Mucosa of descending colon (tissue), 3 donors: ENCODE data around the gene C12orf57. TPM values are rescaled to one million over a fixed set of nuclear protein-coding genes. Genes with fewer than 3 reads are reported as not detected.

Source experiments
- ATAC-seq: fragments of 200-7000 bp; cut with Tn5 transposase; one replicate; pipeline ENCODE4 v1.9.1; 2020; ENCODE audit warnings: mild to moderate bottlenecking, moderate library complexity
- DNase-seq, 3 donors: peaks; one replicate each; pipeline ENCODE4 v3.0.0-alpha.2; 2020
- H3K36me3 ChIP-seq: fragments of 200-600 bp; one replicate; pipeline ENCODE4 v1.8.0; 2021; ENCODE audit warnings: low read depth, mild to moderate bottlenecking
- H3K4me1 ChIP-seq: fragments of 200-600 bp; one replicate; pipeline ENCODE4 v1.8.0; 2021; ENCODE audit warnings: low read depth, mild to moderate bottlenecking
- H3K4me3 ChIP-seq: fragments of 200-600 bp; one replicate; pipeline ENCODE4 v1.8.0; 2021; ENCODE audit warnings: mild to moderate bottlenecking
- H3K9me3 ChIP-seq: fragments of 200-600 bp; one replicate; pipeline ENCODE4 v1.8.0; 2021; ENCODE audit warnings: mild to moderate bottlenecking
- CTCF ChIP-seq: fragments of 200-600 bp; IDR thresholded peaks from one replicate; pipeline ENCODE4 v1.8.0; 2022; ENCODE audit warnings: antibody characterized with exemption, mild to moderate bottlenecking
- intact Hi-C, 2 donors: fragments of 100-400 bp; cut with DNase I in 1 of 2; cut with micrococcal nuclease in 1 of 2; formaldehyde crosslinking; loops; one replicate each; pipeline versions ENCODE4 v1.11.0 to v1.11.1; 2022; cut with DNase I, micrococcal nuclease
- long read RNA-seq, 2 donors: library from polyadenylated mRNA; unstranded; transcript quantifications; one replicate each; pipeline ENCODE4 v2.0.0, GENCODE V29; 2019 to 2021
- total RNA-seq, 3 donors: library from RNA; stranded (reverse); fragmentation: NEBNext Ultra II Directional in 2 of 3; extraction: Animal tissue kit (Norgen Biotek cat#: 25700) in 2 of 3; gene quantifications; one replicate each; pipeline versions ENCODE4 v1.2.1 to v1.2.4, GENCODE V29; 2021 to 2023
- donor health status: DM: no; HTN: no; CAD: no; lungs with moderate emphysema.
- donor health status: DM: no; HTN: no; CAD: no.
- donor health status: DM: no; HTN: yes; CAD: no.

Gene C12orf57, protein sequence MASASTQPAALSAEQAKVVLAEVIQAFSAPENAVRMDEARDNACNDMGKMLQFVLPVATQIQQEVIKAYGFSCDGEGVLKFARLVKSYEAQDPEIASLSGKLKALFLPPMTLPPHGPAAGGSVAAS
- total RNA-seq: 100 to 1,000 TPM; 113 to 175 (median 130) TPM
- long read RNA-seq, donor 1, transcript C12orf57-201 (3 exons, 560 nt): major isoform, 41 of 49 reads
- long read RNA-seq, donor 1, partial matches to known transcripts: 3 of 49 reads
- long read RNA-seq, donor 1, other reads (novel, unspliced or antisense): 2 of 49 reads
- long read RNA-seq, donor 2, transcript C12orf57-202 (3 exons, 662 nt): minor isoform, 10 of 48 reads
- long read RNA-seq, donor 2, transcript C12orf57-201 (3 exons, 560 nt): major isoform, 30 of 48 reads
- long read RNA-seq, donor 2, partial matches to known transcripts: 7 of 48 reads
- long read RNA-seq, donor 2, other reads (novel, unspliced or antisense): 0 of 48 reads

- peaks cover 28% of the 10 kb centered on the region for H3K4me1 ChIP-seq
- no peak for TF ChIP-seq CTCF
These were observed at the start of gene C12orf57, which contains the start of gene RNU7-1 for GRCh38 chr12:6943722-6944380. Gene C12orf57, plus strand, starts transcription at chr12:6944022. Its CDS starts 100 bp downstream, at chr12:6944122. Gene RNU7-1, plus strand, starts transcription at chr12:6943816.

GRCh38 chr12:6894321-6894720, 49.5 kb upstream of the C12orf57 start:
- H3K36me3 ChIP-seq: no peaks in the 10 kb centered on the region
- H3K4me1 ChIP-seq: peaks cover under 1% of the 10 kb centered on the region
- no peaks in the 10 kb centered on the region for H3K9me3 ChIP-seq
- DNase-seq: no peak
- no peak overlapping the region for H3K4me3 ChIP-seq
- no peak for TF ChIP-seq CTCF
- intact Hi-C loops: no loop called here
- no peak for ATAC-seq

More at GRCh38 chr12:6943722-6944380, at the start of gene C12orf57, which contains the start of gene RNU7-1:
- H3K4me3 ChIP-seq: peak within 1 kb of the TSS; percentile 52
- no peaks in the 10 kb centered on the region for H3K9me3 ChIP-seq
- intact Hi-C loops: no loop called here
- DNase-seq (peak; percentile 82 to 90 (median 83)), ATAC-seq (peak; percentile 58)
- peaks cover 6% of the 10 kb centered on the region for H3K36me3 ChIP-seq

DNA sequence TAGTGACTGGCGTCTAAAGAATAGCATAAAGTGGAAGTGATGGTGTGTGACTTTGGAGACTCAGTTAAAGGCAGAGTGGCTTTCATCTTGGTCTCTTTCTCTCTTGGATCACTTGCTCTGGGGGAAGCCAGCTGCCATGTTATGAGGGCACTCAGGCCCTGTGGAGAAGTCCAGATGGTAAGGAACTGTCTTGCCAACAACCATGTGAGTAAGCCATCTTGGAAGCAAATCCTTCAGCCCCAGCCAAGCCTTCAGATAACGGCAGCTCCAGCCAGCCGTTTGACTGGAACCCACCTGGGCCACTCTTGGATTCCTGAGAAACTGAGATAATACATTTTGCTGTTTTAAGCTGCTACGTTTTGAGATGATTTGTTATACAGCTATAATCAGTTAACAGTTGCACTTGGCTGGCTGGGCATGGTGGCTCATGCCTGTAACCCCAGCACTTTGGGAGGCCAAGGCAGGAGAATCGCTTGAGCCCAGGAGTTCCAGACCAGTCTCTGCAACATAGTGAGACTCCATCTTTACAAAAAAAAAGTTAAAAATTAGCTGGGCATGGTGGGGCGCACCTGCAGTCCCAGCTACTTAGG, 46.9 kb upstream of the C12orf57 start:
- H3K36me3 ChIP-seq: no peaks in the 10 kb centered on the region
- DNase-seq (no peak), ATAC-seq (no peak)
- intact Hi-C loops: no loop called here
- H3K4me1 ChIP-seq: peaks cover 13% of the 10 kb centered on the region
- H3K4me3 ChIP-seq: no peak overlapping the region
- no peaks in the 10 kb centered on the region for H3K9me3 ChIP-seq
- no peak for TF ChIP-seq CTCF

GRCh38 chr12:6899427-6899826, 44.4 kb upstream of the C12orf57 start:
- Histone ChIP-seq H3K4me1 (peaks cover 16% of the 10 kb centered on the region), H3K4me3 (no peak overlapping the region), H3K9me3 (no peaks in the 10 kb centered on the region), H3K36me3 (no peaks in the 10 kb centered on the region)
- no peak for TF ChIP-seq CTCF
- intact Hi-C loops: no loop called here
- ATAC-seq (no peak), DNase-seq (no peak)

- intact Hi-C loops: no loop called here
- peaks cover 16% of the 10 kb centered on the region for H3K4me1 ChIP-seq
- TF ChIP-seq CTCF: no peak
- DNase-seq: peak; percentile 85 to 89 (median 85)
- no peak overlapping the region for H3K4me3 ChIP-seq
- peak; percentile 82 for ATAC-seq
- H3K36me3 ChIP-seq: no peaks in the 10 kb centered on the region
- no peaks in the 10 kb centered on the region for H3K9me3 ChIP-seq
These were observed 43.8 kb upstream of the C12orf57 start for GRCh38 chr12:6899837-6900519.
